Fibroblast of skin of scalp (primary cell): Measurements from ENCODE around the gene CHST13. TPM values are rescaled to one million over a fixed set of nuclear protein-coding genes. Genes with fewer than 3 reads are reported as not detected.

Experiments
- DNase-seq: peaks from one replicate; pipeline ENCODE4 v3.0.0-alpha.2; 2013
- polyA plus RNA-seq, 2 experiments: library from polyadenylated mRNA; unstranded; fragments of 120-200 nt; gene quantifications; one replicate each; pipeline ENCODE4 v1.2.1, GENCODE V29; 2013; ENCODE audit not compliant: insufficient read length in 2 of 2

The CHST13 gene, protein sequence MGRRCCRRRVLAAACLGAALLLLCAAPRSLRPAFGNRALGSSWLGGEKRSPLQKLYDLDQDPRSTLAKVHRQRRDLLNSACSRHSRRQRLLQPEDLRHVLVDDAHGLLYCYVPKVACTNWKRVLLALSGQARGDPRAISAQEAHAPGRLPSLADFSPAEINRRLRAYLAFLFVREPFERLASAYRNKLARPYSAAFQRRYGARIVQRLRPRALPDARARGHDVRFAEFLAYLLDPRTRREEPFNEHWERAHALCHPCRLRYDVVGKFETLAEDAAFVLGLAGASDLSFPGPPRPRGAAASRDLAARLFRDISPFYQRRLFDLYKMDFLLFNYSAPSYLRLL
- polyA plus RNA-seq (2013, experiment 1 of 2; ENCODE audit: insufficient read length), result not detected
- not detected for polyA plus RNA-seq (2013, experiment 2 of 2; ENCODE audit: insufficient read length)

DNA sequence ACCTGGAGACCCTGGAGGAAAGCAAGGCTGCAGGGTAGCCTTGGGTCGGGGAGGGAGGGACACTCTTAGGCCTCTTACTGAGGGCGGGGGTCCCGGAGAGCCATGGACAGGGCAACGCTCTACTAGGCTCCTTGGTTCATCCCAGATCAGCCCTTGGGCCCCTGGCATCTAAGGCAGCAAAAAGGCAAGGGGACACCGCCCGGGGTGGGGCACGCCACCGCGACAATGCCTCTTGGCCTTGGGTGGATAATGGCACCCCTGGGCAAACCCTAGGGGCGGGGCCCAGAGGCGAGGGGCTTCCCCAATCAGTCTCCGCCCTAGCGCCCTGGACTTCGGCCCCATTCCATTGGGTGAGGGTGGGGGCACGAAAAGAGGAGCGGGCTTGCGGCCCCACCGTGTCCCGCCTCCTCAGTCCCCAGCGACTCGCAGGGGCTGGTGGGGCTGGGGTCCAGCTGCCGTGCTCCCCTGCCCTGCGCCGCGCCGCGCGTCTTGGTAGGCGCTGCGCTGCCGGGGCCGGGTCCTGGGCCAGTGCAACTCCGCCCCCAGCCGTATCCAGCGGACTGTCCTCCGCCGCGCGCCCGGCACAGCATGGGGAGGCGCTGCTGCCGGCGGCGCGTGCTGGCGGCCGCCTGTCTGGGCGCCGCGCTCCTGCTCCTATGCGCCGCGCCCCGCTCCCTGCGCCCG is at the start of gene CHST13:
Gene CHST13, plus strand, starts transcription at position 411 of the 684 bp plus-strand sequence. Its CDS starts 178 bp downstream, at position 589.
- DNase-seq, result peak; percentile 36

- peak; percentile 18 for DNase-seq
These were observed 49.2 kb upstream of the CHST13 start for GRCh38 chr3:126474498-126475412.

- DNase-seq, result peak; percentile 96
These were observed 48.4 kb upstream of the CHST13 start, which contains the start of gene ZXDC for GRCh38 chr3:126475413-126476114. TSS of gene ZXDC (minus strand) at chr3:126475891. CDS start at chr3:126475865, 26 bp downstream.

GRCh38 chr3:126476166-126477060 is 47.5 kb upstream of the CHST13 start:
- DNase-seq, result peak; percentile 24

DNA sequence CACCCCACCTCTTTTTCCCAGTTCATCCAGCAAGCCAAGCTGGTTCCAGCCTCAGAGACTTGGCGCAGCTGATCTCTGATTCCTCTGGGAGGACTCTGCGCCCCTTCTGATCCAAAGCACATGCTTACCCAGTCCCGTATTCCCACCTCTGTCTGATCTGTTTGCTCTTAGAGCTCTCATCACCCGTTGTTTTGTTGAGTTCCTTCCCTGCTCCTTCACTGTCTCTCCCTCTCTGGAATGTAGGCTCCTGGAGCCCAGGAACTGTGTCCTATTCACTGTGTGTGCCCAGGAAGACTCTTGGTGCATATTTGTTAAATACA is 46.9 kb upstream of the CHST13 start:
- no peak for DNase-seq

GRCh38 chr3:126478581-126479310 is 45.2 kb upstream of the CHST13 start:
- DNase-seq, result no peak

- no peak for DNase-seq
These were observed 44.3 kb upstream of the CHST13 start for GRCh38 chr3:126479642-126480041.

GRCh38 chr3:126480206-126480605 is 43.7 kb upstream of the CHST13 start:
- DNase-seq, result no peak

- no peak for DNase-seq
These were observed 43.1 kb upstream of the CHST13 start for GRCh38 chr3:126480861-126481260.

DNA sequence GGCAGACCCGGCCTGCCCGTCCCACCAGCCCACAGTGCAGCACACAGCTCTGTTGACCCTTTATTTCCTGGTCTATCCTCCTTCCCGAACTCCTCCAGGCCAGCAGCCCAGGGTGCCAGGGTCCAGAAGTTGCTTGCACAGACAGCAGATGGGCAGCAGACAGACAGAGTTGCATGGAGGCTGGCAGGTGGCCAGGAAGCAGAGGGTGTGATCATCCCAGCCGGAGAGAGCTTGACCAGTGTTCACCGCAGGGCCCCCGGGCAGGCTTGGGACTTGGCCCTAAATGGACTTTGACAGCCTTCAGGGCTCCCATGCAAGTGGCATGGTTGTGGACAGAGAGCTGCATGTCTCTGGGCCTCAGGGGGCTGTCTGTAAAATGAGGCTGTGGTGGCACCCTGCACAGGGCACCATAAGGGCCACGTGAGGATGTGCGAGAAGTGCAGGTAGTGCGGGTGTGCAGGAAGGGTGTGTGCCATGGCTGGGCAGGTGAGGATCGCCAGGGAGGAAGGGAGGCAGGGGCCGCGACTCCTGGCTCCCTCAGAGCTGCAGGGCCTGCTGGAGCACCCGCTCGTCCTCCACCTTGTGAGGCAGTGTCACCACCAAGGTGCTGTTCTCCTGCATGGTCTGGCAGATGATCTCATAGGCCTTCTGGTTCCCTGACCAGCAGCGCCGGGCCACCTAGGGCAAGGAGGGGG is 42.0 kb upstream of the CHST13 start:
- no peak for DNase-seq

- DNase-seq, result no peak
These were observed 41.3 kb upstream of the CHST13 start for GRCh38 chr3:126482503-126483255.

- DNase-seq, result no peak
These were observed 40.6 kb upstream of the CHST13 start for GRCh38 chr3:126483321-126483761.

DNA sequence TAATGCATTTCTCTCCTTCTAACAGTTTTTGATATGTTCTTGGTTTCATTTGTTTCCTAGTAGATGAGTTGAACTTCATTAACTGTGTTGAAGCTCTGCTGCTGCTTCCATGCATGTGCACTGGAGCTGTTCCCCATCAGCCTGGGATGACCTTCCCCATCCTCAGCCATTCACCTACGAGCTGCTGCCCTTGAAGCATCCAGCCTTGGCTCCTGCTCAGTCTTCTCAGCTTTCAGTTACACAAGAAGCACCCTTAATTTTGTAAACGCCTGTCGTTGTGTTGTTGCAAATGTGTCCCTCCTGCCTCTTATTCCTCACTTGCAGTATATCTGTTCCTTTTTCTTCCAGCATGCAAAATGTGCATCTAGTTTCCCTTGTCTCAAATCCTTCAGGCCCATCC is 39.8 kb upstream of the CHST13 start:
- no peak for DNase-seq

DNA sequence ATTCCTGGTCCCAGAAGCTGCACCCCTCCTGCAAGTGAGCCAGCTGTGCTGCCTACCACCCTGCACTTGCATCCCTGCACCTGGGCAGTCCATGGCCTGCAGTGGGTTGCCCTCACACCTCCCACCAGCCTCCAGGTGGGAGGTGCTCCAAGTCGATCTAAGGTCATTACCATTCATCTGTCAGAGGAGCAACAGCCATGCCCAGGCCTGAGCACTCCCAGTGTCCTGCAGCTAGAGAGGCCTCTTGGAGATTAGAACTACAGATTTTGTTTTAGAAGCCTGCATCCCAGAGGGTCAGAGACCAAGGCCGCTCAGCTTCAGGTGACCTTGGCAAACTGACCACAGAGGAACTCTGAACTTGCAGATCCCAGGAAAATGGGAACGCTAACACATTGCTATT is 39.3 kb upstream of the CHST13 start:
- DNase-seq, result no peak

DNA sequence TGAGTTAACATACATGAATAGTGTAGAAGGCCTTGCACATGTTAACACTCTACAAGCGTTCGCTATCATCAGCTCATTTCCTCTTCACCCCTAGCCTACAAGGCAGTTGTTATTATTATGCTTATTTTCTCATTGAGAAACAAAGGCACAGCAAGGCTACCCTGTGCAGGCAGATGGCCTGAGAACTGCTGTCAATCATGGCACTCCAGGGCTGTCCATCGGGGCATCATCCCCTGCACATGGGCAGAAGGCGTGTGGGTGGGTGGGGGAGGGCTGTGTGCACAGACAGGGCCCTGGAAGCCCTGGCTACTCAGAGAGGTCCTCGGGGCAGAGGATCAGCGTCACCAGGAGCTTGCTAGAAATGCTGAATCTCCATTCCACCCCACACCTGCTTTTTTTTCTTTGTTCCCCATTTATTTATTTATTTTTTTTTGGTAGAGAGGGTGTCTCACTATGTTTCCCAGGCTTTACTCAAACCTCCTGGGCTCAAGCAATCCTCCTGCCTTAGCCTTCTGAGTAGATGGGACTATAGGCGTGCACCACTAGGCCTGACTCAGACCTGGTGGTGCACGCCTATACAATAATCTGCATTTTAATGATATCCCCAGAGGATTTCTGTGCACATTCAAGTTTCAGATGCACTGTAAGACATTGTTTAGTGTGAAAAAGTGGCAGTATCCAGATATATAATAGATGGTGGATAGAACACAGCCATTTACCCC is 38.6 kb upstream of the CHST13 start:
- DNase-seq, result no peak

GRCh38 chr3:126485956-126486355 is 38.0 kb upstream of the CHST13 start:
- DNase-seq, result no peak

DNA sequence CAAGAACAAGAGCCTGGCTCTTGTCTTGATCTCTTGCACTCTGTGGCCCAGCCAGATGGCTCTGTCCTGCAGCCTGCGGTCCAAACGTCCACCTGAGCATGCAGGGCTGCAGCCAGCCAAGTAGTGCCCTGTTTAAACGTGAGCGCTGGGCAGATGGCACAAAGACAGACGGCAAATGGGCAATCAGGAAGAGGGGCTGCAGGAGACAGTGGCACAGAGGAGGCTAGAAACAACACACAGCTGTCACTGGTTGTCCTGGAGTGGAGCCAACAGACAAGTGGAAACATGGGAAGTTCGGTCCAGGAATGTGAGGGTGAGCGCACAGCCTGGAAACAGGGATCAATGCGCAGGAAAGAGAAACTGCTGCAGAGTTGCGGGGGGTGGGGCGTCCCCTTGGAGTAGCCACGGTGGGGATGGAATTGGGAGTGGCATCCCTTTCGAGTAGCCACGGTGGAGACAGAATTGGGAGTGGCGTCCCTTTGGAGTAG is 37.6 kb upstream of the CHST13 start:
- DNase-seq, result peak; percentile 7
